HepG2 (cell line): Measurements from ENCODE around the gene COPS4. TPM values are rescaled to one million over a fixed set of nuclear protein-coding genes. Genes with fewer than 3 reads are reported as not detected.

Source experiments
- ATAC-seq: fragments of 200-7000 bp; cut with Tn5 transposase; 3 replicates; pipeline ENCODE4 v1.9.1; 2020; ENCODE audit warnings: mild to moderate bottlenecking, moderate library complexity
- BruUV-seq: library from RNA; stranded (reverse); fragments of 400-500 nt; replicated peaks from 2 replicates; lab custom pipeline; 2021; lab: Mats Ljungman, UMichigan
- CTCF ChIA-PET: fragments of 300-600 bp; formaldehyde crosslinking; extraction: SDS; loops from one replicate; lab custom pipeline; 2021; ENCODE audit warnings: low total read pairs, inconsistent platforms, low intra/inter-chr PET ratio; lab: Yijun Ruan, JAX
- POLR2A ChIA-PET: fragments of 350-600 bp; sonication (Branson Sonifier 250); formaldehyde crosslinking; loops from one replicate; lab custom pipeline; 2020; ENCODE audit warnings: antibody characterized with exemption, inconsistent platforms; lab: Yijun Ruan, JAX
- DNase-seq: peaks from one replicate; pipeline ENCODE4 v3.0.0-alpha.2; 2015; ENCODE audit warnings: low spot score
- FAIRE-seq: peaks from 3 replicates; lab custom pipeline; 2011; peaks lifted over from hg19 to GRCh38; lab: Jason Lieb, UNC
- H2AFZ ChIP-seq: one replicate; pipeline ENCODE4 v1.6.1; 2011; ENCODE audit warnings: low read length, inconsistent platforms
- H3K27ac ChIP-seq: fragments of 300-600 bp; 3 replicates; pipeline ENCODE4 v1.8.0; 2011; ENCODE audit warnings: mixed run types, mild to moderate bottlenecking, mixed read lengths, low read length, inconsistent platforms; ENCODE audit not compliant: insufficient read depth; ENCODE audit errors: extremely low read length
- H3K27me3 ChIP-seq, 2 experiments: fragments of 200-600 bp in 1 of 2; 2 replicates in 1 of 2; 3 replicates in 1 of 2; pipeline versions ENCODE4 v1.6.0 to v1.8.0; 2011; ENCODE audit warnings: low read length in 2 of 2, mild to moderate bottlenecking in 2 of 2, moderate library complexity in 2 of 2, inconsistent platforms in 1 of 2; ENCODE audit not compliant: insufficient read depth in 2 of 2, control insufficient read depth in 1 of 2
- H3K36me3 ChIP-seq, 2 experiments: fragments of 200-600 bp in 1 of 2; replicated peaks in 1 of 2; 2 replicates in 1 of 2; 3 replicates in 1 of 2; pipeline versions ENCODE4 v1.5.1 to v1.8.0; 2011; ENCODE audit warnings: low read length in 2 of 2, inconsistent platforms in 1 of 2; ENCODE audit not compliant: insufficient read depth in 2 of 2, control insufficient read depth in 1 of 2
- H3K4me1 ChIP-seq: 2 replicates; pipeline ENCODE4 v1.5.1; 2012; ENCODE audit warnings: low read length, inconsistent platforms; ENCODE audit not compliant: insufficient read depth
- H3K4me2 ChIP-seq: 2 replicates; pipeline ENCODE4 v1.6.0; 2011; ENCODE audit warnings: low read depth, low read length, inconsistent platforms
- H3K4me3 ChIP-seq, 3 experiments: fragments of 200-600 bp in 1 of 3; sonication (generic), shearing (Covaris generic) in 1 of 3; replicated peaks in 1 of 3; 2 replicates each; pipeline ENCODE4 v1.5.1; 2011 to 2016; ENCODE audit warnings: low read length in 3 of 3, inconsistent platforms in 2 of 3, low read depth in 2 of 3, mild to moderate bottlenecking in 2 of 3, control low read depth in 1 of 3, mixed read lengths in 1 of 3; ENCODE audit not compliant: insufficient read depth in 1 of 3
- H3K79me2 ChIP-seq: one replicate; pipeline ENCODE4 v1.6.1; 2011; ENCODE audit warnings: low read length, inconsistent platforms; ENCODE audit not compliant: insufficient read depth
- H3K9ac ChIP-seq: 2 replicates; pipeline ENCODE4 v1.6.0; 2011; ENCODE audit warnings: mild to moderate bottlenecking, low read depth, low read length, inconsistent platforms; ENCODE audit not compliant: insufficient read depth
- H3K9me3 ChIP-seq: 2 replicates; pipeline ENCODE4 v1.5.1; 2012; ENCODE audit warnings: mild to moderate bottlenecking, low read length
- H4K20me1 ChIP-seq: 2 replicates; pipeline ENCODE4 v1.6.0; 2011; ENCODE audit warnings: inconsistent platforms, mild to moderate bottlenecking, low read length, moderate library complexity; ENCODE audit not compliant: insufficient read depth
- ATF6 ChIP-seq: sonication (generic); formaldehyde crosslinking; conservative IDR thresholded peaks from 2 replicates; pipeline ENCODE4 v1.4.0; 2020; ENCODE audit warnings: missing genetic modification reagents
- MAF1 ChIP-seq: sonication (generic); formaldehyde crosslinking; IDR thresholded peaks from 2 replicates; pipeline ENCODE4 v1.5.0; 2020; ENCODE audit warnings: missing genetic modification reagents, borderline replicate concordance
- PHB2 ChIP-seq: fragments of 450-650 bp; IDR thresholded peaks from 2 replicates; pipeline ENCODE4 v1.6.1; 2018; ENCODE audit not compliant: partially characterized antibody
- SRY ChIP-seq: sonication (generic); formaldehyde crosslinking; IDR thresholded peaks from 2 replicates; pipeline ENCODE4 v1.8.0; 2022; ENCODE audit warnings: mild to moderate bottlenecking, missing genetic modification reagents
- YY1 ChIP-seq: IDR thresholded peaks from 2 replicates; pipeline ENCODE4 v1.6.1; 2011; ENCODE audit warnings: low read length, low read depth, moderate library complexity, mild to moderate bottlenecking; ENCODE audit not compliant: insufficient read depth, insufficient replicate concordance
- ZNF512B ChIP-seq: sonication (generic); formaldehyde crosslinking; IDR thresholded peaks from 2 replicates; pipeline ENCODE4 v1.5.1; 2020; ENCODE audit warnings: missing genetic modification reagents, mild to moderate bottlenecking, borderline replicate concordance
- ZNF580 ChIP-seq: IDR thresholded peaks from 2 replicates; pipeline ENCODE4 v1.6.1; 2016; ENCODE audit warnings: low read depth, borderline replicate concordance
- ZNF75D ChIP-seq: sonication (generic); formaldehyde crosslinking; IDR thresholded peaks from 2 replicates; pipeline ENCODE4 v1.8.1; 2023; ENCODE audit warnings: missing genetic modification reagents, mild to moderate bottlenecking, borderline replicate concordance
- ZNF770 ChIP-seq: sonication (generic); formaldehyde crosslinking; IDR thresholded peaks from 2 replicates; pipeline ENCODE4 v1.5.0; 2020; ENCODE audit warnings: mild to moderate bottlenecking, missing genetic modification reagents
- ZNF790 ChIP-seq: sonication (generic); formaldehyde crosslinking; IDR thresholded peaks from 2 replicates; pipeline ENCODE4 v1.8.0; 2022; ENCODE audit warnings: missing genetic modification reagents, mild to moderate bottlenecking, borderline replicate concordance
- ZNF792 ChIP-seq: IDR thresholded peaks from 2 replicates; pipeline ENCODE4 v1.6.1; 2016
- WGBS: methylation state at CpG from one replicate; pipeline ENCODE4 v1.1.6; 2017; ENCODE audit warnings: low lambda C conversion rate; 5-methylcytosine and 5-hydroxymethylcytosine counted together
- in situ Hi-C: cut with HindIII; loops from 2 replicates; pipeline ENCODE4 v1.10.0; 2017; ENCODE audit warnings: low pct_unique_long_range_greater_than_20kb; ENCODE audit not compliant: extremely low pct_ligation_motif_present
- intact Hi-C: fragments of 100-400 bp; cut with micrococcal nuclease; formaldehyde crosslinking; loops from one replicate; pipeline ENCODE4 v1.10.0; 2022; ENCODE audit not compliant: unreplicated experiment
- polyA plus RNA-seq, 8 experiments: library from polyadenylated mRNA; depleted of rRNA in 3 of 8; stranded (reverse) in 7 of 8; unstranded in 1 of 8; fragments of >200 nt; fragmentation: Illumina TruSeq in 4 of 8; extraction: Trizol in 4 of 8; gene quantifications; 2 replicates each; pipeline versions ENCODE4 v1.2.1 to v1.2.3, GENCODE V29; 2011 to 2016; ENCODE audit warnings: low read depth in 4 of 8, missing spikeins in 1 of 8, mixed read lengths in 1 of 8; ENCODE audit not compliant: insufficient read depth in 1 of 8
- total RNA-seq, 5 experiments: library from RNA; depleted of rRNA; stranded (reverse); fragments of >200 nt; fragmentation: Illumina TruSeq; extraction: Trizol; gene quantifications; 2 replicates each; pipeline ENCODE4 v1.2.3, GENCODE V29; 2016; ENCODE audit warnings: low read depth in 1 of 5
- TF ChIP-seq, protein P1 (sequence below): sonication (generic); formaldehyde crosslinking; IDR thresholded peaks from 2 replicates; pipeline ENCODE4 v1.8.1; 2022; ENCODE audit warnings: mild to moderate bottlenecking, missing genetic modification reagents

The COPS4 gene
- total and polyA plus RNA-seq, 2 of the 13 experiments (the other 11 are each of a cell fraction or from before 2014, with no cell fraction given) = 28.8 to 52.5 TPM

- no peak for TF ChIP-seq ZNF512B
Measured at GRCh38 chr4:83012200-83012686, 22.7 kb upstream of the COPS4 start (continued).

GRCh38 chr4:83012687-83013419, 22.1 kb upstream of the COPS4 start:
- Histone ChIP-seq H4K20me1 (no peaks in the 10 kb centered on the region), H3K27ac (peak overlapping the region; percentile 94), H3K27me3 (no peaks in the 10 kb centered on the region; a peak in 1 of 5 replicates), H3K4me3 (peak overlapping the region; percentile 90 to 93 (median 92)), H3K4me1 (peaks cover 16% of the 10 kb centered on the region), H3K36me3 (no peaks in the 10 kb centered on the region), H2AFZ (peak overlapping the region; percentile 57), H3K4me2 (peak overlapping the region; percentile 84), H3K9ac (peak overlapping the region; percentile 88), H3K79me2 (peaks cover 40% of the 10 kb centered on the region), H3K9me3 (no peaks in the 10 kb centered on the region)
- ChIA-PET POLR2A (interaction anchor here (0.8 to 3.4 kb wide), 10 partner anchors 9 to 477 kb away, joined by 3 to 96 read pairs (median 5); partner anchors contain the start of genes COPS4, COQ2 and THAP9), CTCF (no interaction called here)
- peak; percentile 96 for DNase-seq
- peak; percentile 84 for ATAC-seq
- 1% methylated on average over 26 of the region's 73 CpGs for WGBS
- peak; percentile 81 for FAIRE-seq
- in situ Hi-C loops = loop anchor here (5.0 kb wide), 1 partner anchor 126 kb away; no protein-coding TSS in a partner anchor
- intact Hi-C loops = loop anchor here (1.0 to 5.0 kb wide), 2 partner anchors 21 to 126 kb away; no protein-coding TSS in a partner anchor
- BruUV-seq = no TSS peak
- peak; percentile 77 for TF ChIP-seq YY1
- TF ChIP-seq ZNF580 (CRISPR knock-in tag) = peak; percentile 83; the same call in 1 of the 2 replicates
- no peak for TF ChIP-seq ATF6 (CRISPR knock-in tag)
- 0 out of 2 replicates have a peak, but pooled peaks have one; percentile 58 for TF ChIP-seq MAF1 (CRISPR knock-in tag)
- TF ChIP-seq SRY = no peak
- TF ChIP-seq ZNF75D (CRISPR knock-in tag) = no peak
- peak; percentile 69; the same call in 1 of the 2 replicates for TF ChIP-seq ZNF792 (CRISPR knock-in tag)
- peak; percentile 44; the same call in 1 of the 2 replicates for TF ChIP-seq ZNF770 (CRISPR knock-in tag)
- no peak for TF ChIP-seq PHB2
- TF ChIP-seq, protein P1, sequence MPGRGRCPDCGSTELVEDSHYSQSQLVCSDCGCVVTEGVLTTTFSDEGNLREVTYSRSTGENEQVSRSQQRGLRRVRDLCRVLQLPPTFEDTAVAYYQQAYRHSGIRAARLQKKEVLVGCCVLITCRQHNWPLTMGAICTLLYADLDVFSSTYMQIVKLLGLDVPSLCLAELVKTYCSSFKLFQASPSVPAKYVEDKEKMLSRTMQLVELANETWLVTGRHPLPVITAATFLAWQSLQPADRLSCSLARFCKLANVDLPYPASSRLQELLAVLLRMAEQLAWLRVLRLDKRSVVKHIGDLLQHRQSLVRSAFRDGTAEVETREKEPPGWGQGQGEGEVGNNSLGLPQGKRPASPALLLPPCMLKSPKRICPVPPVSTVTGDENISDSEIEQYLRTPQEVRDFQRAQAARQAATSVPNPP (CRISPR knock-in tag) = peak; percentile 54; the same call in 1 of the 2 replicates
- no peak for TF ChIP-seq ZNF790 (CRISPR knock-in tag)
